RPMI8226 (cell line): ENCODE measurements around the gene ZMIZ1.

ENCODE experiments used
- DNase-seq: peaks from one replicate; pipeline ENCODE4 v3.0.0-alpha.2; 2015

ZMIZ1 gene

GRCh38 chr10:79142064-79142491 lies 73.3 kb downstream of the ZMIZ1 start:
- no peak for DNase-seq

GRCh38 chr10:79142522-79143309 lies 74.0 kb downstream of the ZMIZ1 start:
- no peak for DNase-seq

GRCh38 chr10:79143879-79144278 lies 75.1 kb downstream of the ZMIZ1 start:
- no peak for DNase-seq

- DNase-seq, result no peak
Observed at GRCh38 chr10:79144351-79145173, 75.8 kb downstream of the ZMIZ1 start.

GRCh38 chr10:79145174-79145483 lies 76.4 kb downstream of the ZMIZ1 start:
- no peak for DNase-seq

- no peak for DNase-seq
Observed at GRCh38 chr10:79145517-79146470, 77.0 kb downstream of the ZMIZ1 start.

GRCh38 chr10:79146611-79147130 lies 77.9 kb downstream of the ZMIZ1 start:
- peak; percentile 9 for DNase-seq

GRCh38 chr10:79147306-79147705 lies 78.5 kb downstream of the ZMIZ1 start:
- DNase-seq, result no peak

GRCh38 chr10:79147796-79148451 lies 79.2 kb downstream of the ZMIZ1 start:
- DNase-seq, result no peak

- no peak for DNase-seq
Observed at GRCh38 chr10:79148452-79149344, 79.9 kb downstream of the ZMIZ1 start.

- DNase-seq, result no peak
Observed at GRCh38 chr10:79149345-79149661, 80.5 kb downstream of the ZMIZ1 start.

GRCh38 chr10:79149662-79150443 lies 81.1 kb downstream of the ZMIZ1 start:
- DNase-seq, result peak; percentile 41

- no peak for DNase-seq
Observed at GRCh38 chr10:79150444-79150754, 81.6 kb downstream of the ZMIZ1 start.

GRCh38 chr10:79152423-79152817 lies 83.7 kb downstream of the ZMIZ1 start:
- no peak for DNase-seq

- no peak for DNase-seq
Observed at GRCh38 chr10:79153745-79154144, 85.0 kb downstream of the ZMIZ1 start.

- DNase-seq, result no peak
Observed at GRCh38 chr10:79155301-79156081, 86.7 kb downstream of the ZMIZ1 start.

- DNase-seq, result no peak
Observed at GRCh38 chr10:79156334-79157274, 87.8 kb downstream of the ZMIZ1 start.

GRCh38 chr10:79158004-79158340 lies 89.2 kb downstream of the ZMIZ1 start:
- no peak for DNase-seq
